ENCODE data around the gene TLR7. TPM values are rescaled to one million over a fixed set of nuclear protein-coding genes. Genes with fewer than 3 reads are reported as not detected.

Gene TLR7
- total RNA-seq, 1 donor from 2014 or later, result not detected

DNA sequence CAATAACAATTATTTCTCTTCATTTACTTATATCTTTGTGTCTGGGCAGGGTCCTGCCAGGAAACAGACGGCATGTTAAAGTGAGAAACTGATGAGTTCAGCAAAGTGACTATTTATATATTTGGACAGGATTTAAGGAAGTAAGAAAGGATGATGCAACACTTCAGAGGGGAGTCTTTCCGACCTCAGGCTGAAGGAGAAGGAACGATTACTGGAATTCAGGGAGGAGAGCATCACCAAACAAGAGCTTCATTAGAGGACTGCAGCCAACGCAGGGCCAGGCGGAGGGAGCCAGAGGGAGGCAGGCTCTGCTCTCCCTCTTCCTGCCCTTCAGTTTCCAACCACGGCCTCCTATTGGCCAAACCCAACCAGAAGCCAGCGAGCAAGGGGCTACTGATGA lies 1.5 kb upstream of the TLR7 start:
- Mint-ChIP-seq H3K4me3 (ENCODE audit: unreplicated experiment) (no peak overlapping the region), H3K27ac (ENCODE audit: unreplicated experiment) (no peak overlapping the region), H3K36me3 (ENCODE audit: low read depth, unreplicated experiment) (no peaks in the 10 kb centered on the region), H3K9me3 (ENCODE audit: unreplicated experiment) (no peaks in the 10 kb centered on the region), H3K27me3 (ENCODE audit: low read depth, unreplicated experiment) (peaks cover 1% of the 10 kb centered on the region), H3K4me1 (ENCODE audit: low read depth, unreplicated experiment) (no peaks in the 10 kb centered on the region)
- Histone ChIP-seq H3K27me3 (ENCODE audit: insufficient read depth, low read length) (no peaks in the 10 kb centered on the region), H3K9ac (ENCODE audit: low read length) (no peak overlapping the region), H3K36me3 (ENCODE audit: insufficient read depth, low read length) (no peaks in the 10 kb centered on the region), H3K4me3 (ENCODE audit: insufficient read depth, low read depth, low read length) (no peak overlapping the region), H3K79me2 (ENCODE audit: insufficient read depth, low read length) (no peaks in the 10 kb centered on the region), H3K27ac (ENCODE audit: low read depth, low read length) (no peak overlapping the region), H3K9me3 (ENCODE audit: insufficient read depth, low read depth, low read length) (no peaks in the 10 kb centered on the region), H4K20me1 (ENCODE audit: insufficient read depth, low read length) (no peaks in the 10 kb centered on the region), H3K4me2 (ENCODE audit: low read length) (no peak overlapping the region), H3K4me1 (ENCODE audit: insufficient read depth, low read length) (no peaks in the 10 kb centered on the region), H2AFZ (ENCODE audit: low read depth, low read length) (no peak overlapping the region)
- TF ChIP-seq, protein P1, sequence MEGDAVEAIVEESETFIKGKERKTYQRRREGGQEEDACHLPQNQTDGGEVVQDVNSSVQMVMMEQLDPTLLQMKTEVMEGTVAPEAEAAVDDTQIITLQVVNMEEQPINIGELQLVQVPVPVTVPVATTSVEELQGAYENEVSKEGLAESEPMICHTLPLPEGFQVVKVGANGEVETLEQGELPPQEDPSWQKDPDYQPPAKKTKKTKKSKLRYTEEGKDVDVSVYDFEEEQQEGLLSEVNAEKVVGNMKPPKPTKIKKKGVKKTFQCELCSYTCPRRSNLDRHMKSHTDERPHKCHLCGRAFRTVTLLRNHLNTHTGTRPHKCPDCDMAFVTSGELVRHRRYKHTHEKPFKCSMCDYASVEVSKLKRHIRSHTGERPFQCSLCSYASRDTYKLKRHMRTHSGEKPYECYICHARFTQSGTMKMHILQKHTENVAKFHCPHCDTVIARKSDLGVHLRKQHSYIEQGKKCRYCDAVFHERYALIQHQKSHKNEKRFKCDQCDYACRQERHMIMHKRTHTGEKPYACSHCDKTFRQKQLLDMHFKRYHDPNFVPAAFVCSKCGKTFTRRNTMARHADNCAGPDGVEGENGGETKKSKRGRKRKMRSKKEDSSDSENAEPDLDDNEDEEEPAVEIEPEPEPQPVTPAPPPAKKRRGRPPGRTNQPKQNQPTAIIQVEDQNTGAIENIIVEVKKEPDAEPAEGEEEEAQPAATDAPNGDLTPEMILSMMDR (IDR thresholded peaks at IDR 0.05; ENCODE audit: insufficient read depth, low read depth, low read length), result no peak
- TF ChIP-seq EZH2 (IDR thresholded peaks at IDR 0.05; ENCODE audit: insufficient read depth, low read length), result no peak
- FAIRE-seq (no peak), DNase-seq (ENCODE audit: low read depth) (no peak)

DNA sequence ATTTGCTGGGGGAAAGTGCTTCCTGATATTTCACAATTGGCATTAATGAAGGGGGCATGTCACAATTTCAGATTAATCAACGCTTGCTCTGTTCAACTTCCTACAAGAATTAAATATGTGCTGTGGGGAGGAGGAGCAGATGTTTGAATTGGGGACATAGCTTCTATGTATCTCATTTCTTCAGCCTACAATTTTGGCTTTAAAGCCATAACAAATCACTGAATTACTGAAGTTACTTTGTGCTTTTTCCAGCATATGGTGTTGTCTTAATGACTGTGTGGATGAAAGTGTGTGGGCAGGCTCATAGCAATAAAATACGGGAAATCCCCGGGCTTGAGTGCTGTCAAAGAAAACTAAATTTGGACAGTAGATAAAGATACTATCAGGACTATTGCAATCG lies 813 bp downstream of the TLR7 start:
- Mint-ChIP-seq H3K27me3 (ENCODE audit: low read depth, unreplicated experiment) (peaks cover 2% of the 10 kb centered on the region), H3K4me3 (ENCODE audit: unreplicated experiment) (no peak overlapping the region)
- FAIRE-seq, result no peak

DNA sequence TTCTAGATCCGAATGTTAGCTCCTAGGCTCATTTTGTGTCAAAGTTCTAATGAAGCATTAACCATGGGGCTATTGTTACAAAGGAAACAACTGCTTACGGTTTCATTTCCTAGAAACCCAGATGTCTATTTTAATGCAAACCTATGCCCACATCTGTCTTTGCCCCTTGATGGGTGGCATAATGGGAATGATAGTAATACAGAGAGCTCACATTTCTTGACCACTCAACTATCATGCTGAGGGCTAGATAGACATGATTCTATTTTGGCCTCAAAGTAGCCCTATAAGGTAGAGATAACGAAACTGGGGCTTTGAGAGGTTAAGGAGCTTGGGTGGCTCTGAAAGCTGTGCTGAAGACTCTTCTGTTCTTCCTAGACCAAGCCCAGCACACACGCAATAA lies 1.9 kb downstream of the TLR7 start:
- Mint-ChIP-seq H3K9me3 (ENCODE audit: unreplicated experiment) (no peaks in the 10 kb centered on the region), H3K4me3 (ENCODE audit: unreplicated experiment) (no peak overlapping the region), H3K36me3 (ENCODE audit: low read depth, unreplicated experiment) (no peaks in the 10 kb centered on the region), H3K27me3 (ENCODE audit: low read depth, unreplicated experiment) (peaks cover 2% of the 10 kb centered on the region), H3K4me1 (ENCODE audit: low read depth, unreplicated experiment) (no peaks in the 10 kb centered on the region), H3K27ac (ENCODE audit: unreplicated experiment) (no peak overlapping the region)
- no peaks in the 10 kb centered on the region for H3K79me2 ChIP-seq (ENCODE audit: insufficient read depth, low read length)
- H3K36me3 ChIP-seq (ENCODE audit: insufficient read depth, low read length), result no peaks in the 10 kb centered on the region
- no peaks in the 10 kb centered on the region for H4K20me1 ChIP-seq (ENCODE audit: insufficient read depth, low read length)
- H3K4me2 ChIP-seq (ENCODE audit: low read length), result no peak overlapping the region
- DNase-seq (ENCODE audit: low read depth) (no peak), FAIRE-seq (peak; percentile 97)
- H3K9me3 ChIP-seq (ENCODE audit: insufficient read depth, low read depth, low read length), result no peaks in the 10 kb centered on the region
- no peak overlapping the region for H3K9ac ChIP-seq (ENCODE audit: low read length)
- no peak overlapping the region for H3K27ac ChIP-seq (ENCODE audit: low read depth, low read length)
- no peak for TF ChIP-seq EZH2 (IDR thresholded peaks at IDR 0.05; ENCODE audit: insufficient read depth, low read length)
- TF ChIP-seq, protein P1 (IDR thresholded peaks at IDR 0.05; ENCODE audit: insufficient read depth, low read depth, low read length), result no peak
- H2AFZ ChIP-seq (ENCODE audit: low read depth, low read length), result no peak overlapping the region
- H3K27me3 ChIP-seq (ENCODE audit: insufficient read depth, low read length), result no peaks in the 10 kb centered on the region
- no peaks in the 10 kb centered on the region for H3K4me1 ChIP-seq (ENCODE audit: insufficient read depth, low read length)
- H3K4me3 ChIP-seq (ENCODE audit: insufficient read depth, low read depth, low read length), result no peak overlapping the region

More for the DNA sequence above, 813 bp downstream of the TLR7 start:
- Mint-ChIP-seq H3K4me1 (ENCODE audit: low read depth, unreplicated experiment) (no peaks in the 10 kb centered on the region), H3K36me3 (ENCODE audit: low read depth, unreplicated experiment) (no peaks in the 10 kb centered on the region), H3K9me3 (ENCODE audit: unreplicated experiment) (no peaks in the 10 kb centered on the region), H3K27ac (ENCODE audit: unreplicated experiment) (no peak overlapping the region)
- H3K9ac ChIP-seq (ENCODE audit: low read length), result no peak overlapping the region
- TF ChIP-seq, protein P1 (IDR thresholded peaks at IDR 0.05; ENCODE audit: insufficient read depth, low read depth, low read length), result no peak
- TF ChIP-seq EZH2 (IDR thresholded peaks at IDR 0.05; ENCODE audit: insufficient read depth, low read length), result no peak
- no peak overlapping the region for H2AFZ ChIP-seq (ENCODE audit: low read depth, low read length)
- H3K27ac ChIP-seq (ENCODE audit: low read depth, low read length), result no peak overlapping the region
- DNase-seq (ENCODE audit: low read depth), result no peak
- no peaks in the 10 kb centered on the region for H4K20me1 ChIP-seq (ENCODE audit: insufficient read depth, low read length)
- no peaks in the 10 kb centered on the region for H3K79me2 ChIP-seq (ENCODE audit: insufficient read depth, low read length)
- H3K4me2 ChIP-seq (ENCODE audit: low read length), result no peak overlapping the region
- no peaks in the 10 kb centered on the region for H3K4me1 ChIP-seq (ENCODE audit: insufficient read depth, low read length)
- H3K4me3 ChIP-seq (ENCODE audit: insufficient read depth, low read depth, low read length), result no peak overlapping the region
- no peaks in the 10 kb centered on the region for H3K27me3 ChIP-seq (ENCODE audit: insufficient read depth, low read length)
- H3K36me3 ChIP-seq (ENCODE audit: insufficient read depth, low read length), result no peaks in the 10 kb centered on the region
- no peaks in the 10 kb centered on the region for H3K9me3 ChIP-seq (ENCODE audit: insufficient read depth, low read depth, low read length)
